Measurements from ENCODE around the gene FKBP11.
A peak's percentile ranks its signal among the peaks of the same experiment; 100 is the strongest.

Gene FKBP11

GRCh38 chr12:48925304-48926011 lies at the start of gene FKBP11:
FKBP11 (minus strand) TSS chr12:48925492; CDS start chr12:48925428, 64 bp downstream.
- CTCF ChIA-PET = interaction anchor here (0.7 to 3.2 kb wide), 10 partner anchors 9 to 106 kb away, joined by 3 to 15 read pairs (median 4); partner anchors contain the start of genes ARF3 and DDX23
- Mint-ChIP-seq H3K36me3 (peaks cover 48% of the 10 kb centered on the region), H3K27ac (peak within 1 kb of the TSS; percentile 90), H3K4me3 (peak within 1 kb of the TSS; percentile 92), H3K4me1 (peaks cover 31% of the 10 kb centered on the region), H3K9me3 (no peaks in the 10 kb centered on the region), H3K27me3 (peaks cover 4% of the 10 kb centered on the region)
- peak; percentile 75 for DNase-seq

GRCh38 chr12:48973941-48974673 lies 48.8 kb upstream of the FKBP11 start:
- DNase-seq = peak; percentile 58
- Mint-ChIP-seq H3K4me1 (peaks cover 43% of the 10 kb centered on the region), H3K36me3 (peaks cover 2% of the 10 kb centered on the region), H3K27ac (no peak overlapping the region), H3K27me3 (peaks cover 100% of the 10 kb centered on the region), H3K9me3 (no peaks in the 10 kb centered on the region), H3K4me3 (no peak overlapping the region)
- CTCF ChIA-PET = interaction anchor here (0.6 to 2.1 kb wide), 5 partner anchors 11 to 63 kb away, joined by 3 to 11 read pairs (median 4); partner anchors contain the start of gene ARF3

- no peaks in the 10 kb centered on the region for H3K36me3 Mint-ChIP-seq
- H3K9me3 Mint-ChIP-seq = no peaks in the 10 kb centered on the region
- no peak overlapping the region for H3K27ac Mint-ChIP-seq
- DNase-seq = no peak
- no peak overlapping the region for H3K4me3 Mint-ChIP-seq
- CTCF ChIA-PET = interaction anchor here (0.6 to 2.1 kb wide), 6 partner anchors 11 to 83 kb away, joined by 3 to 11 read pairs (median 4); partner anchors contain the start of gene ARF3
- H3K27me3 Mint-ChIP-seq = peaks cover 100% of the 10 kb centered on the region
- H3K4me1 Mint-ChIP-seq = peaks cover 40% of the 10 kb centered on the region
Observed at GRCh38 chr12:48973531-48973930, 48.2 kb upstream of the FKBP11 start.

GRCh38 chr12:48972952-48973483 lies 47.7 kb upstream of the FKBP11 start:
- H3K9me3 Mint-ChIP-seq = no peaks in the 10 kb centered on the region
- no peaks in the 10 kb centered on the region for H3K36me3 Mint-ChIP-seq
- H3K27ac Mint-ChIP-seq = no peak overlapping the region
- CTCF ChIA-PET = interaction anchor here (1.1 to 6.5 kb wide), 5 partner anchors 9 to 83 kb away, joined by 3 to 36 read pairs (median 6); partner anchors contain the start of gene ARF3
- H3K4me3 Mint-ChIP-seq = no peak overlapping the region
- no peak for DNase-seq
- H3K4me1 Mint-ChIP-seq = peaks cover 38% of the 10 kb centered on the region
- H3K27me3 Mint-ChIP-seq = peaks cover 100% of the 10 kb centered on the region

GRCh38 chr12:48972213-48972951 lies 47.1 kb upstream of the FKBP11 start:
- CTCF ChIA-PET = interaction anchor here (0.7 to 6.5 kb wide), 5 partner anchors 10 to 82 kb away, joined by 3 to 36 read pairs (median 5); no protein-coding TSS in a partner anchor
- Mint-ChIP-seq H3K9me3 (no peaks in the 10 kb centered on the region), H3K4me3 (peak overlapping the region; percentile 65), H3K4me1 (peaks cover 33% of the 10 kb centered on the region), H3K27ac (no peak overlapping the region), H3K27me3 (peaks cover 100% of the 10 kb centered on the region), H3K36me3 (no peaks in the 10 kb centered on the region)
- DNase-seq = no peak

GRCh38 chr12:48970702-48971334 lies 45.5 kb upstream of the FKBP11 start:
- DNase-seq = no peak
- H3K4me1 Mint-ChIP-seq = peaks cover 30% of the 10 kb centered on the region
- H3K4me3 Mint-ChIP-seq = no peak overlapping the region
- H3K36me3 Mint-ChIP-seq = no peaks in the 10 kb centered on the region
- H3K27ac Mint-ChIP-seq = no peak overlapping the region
- CTCF ChIA-PET = interaction anchor here (1.1 to 6.5 kb wide), 3 partner anchors 11 to 22 kb away, joined by 5 to 36 read pairs (median 27); no protein-coding TSS in a partner anchor
- H3K27me3 Mint-ChIP-seq = peaks cover 99% of the 10 kb centered on the region
- H3K9me3 Mint-ChIP-seq = no peaks in the 10 kb centered on the region

GRCh38 chr12:48969833-48970701 lies 44.8 kb upstream of the FKBP11 start:
- CTCF ChIA-PET = interaction anchor here (3.1 to 6.5 kb wide), 3 partner anchors 12 to 18 kb away, joined by 8 to 36 read pairs (median 27); no protein-coding TSS in a partner anchor
- Mint-ChIP-seq H3K9me3 (no peaks in the 10 kb centered on the region), H3K27ac (no peak overlapping the region), H3K36me3 (no peaks in the 10 kb centered on the region), H3K4me1 (peaks cover 30% of the 10 kb centered on the region), H3K27me3 (peaks cover 99% of the 10 kb centered on the region), H3K4me3 (no peak overlapping the region)
- peak; percentile 43 for DNase-seq

GRCh38 chr12:48969160-48969771 lies 44.0 kb upstream of the FKBP11 start:
- Mint-ChIP-seq H3K27me3 (peaks cover 99% of the 10 kb centered on the region), H3K36me3 (no peaks in the 10 kb centered on the region), H3K9me3 (no peaks in the 10 kb centered on the region), H3K27ac (no peak overlapping the region), H3K4me3 (no peak overlapping the region), H3K4me1 (peaks cover 30% of the 10 kb centered on the region)
- no peak for DNase-seq
- CTCF ChIA-PET = interaction anchor here (0.9 to 6.5 kb wide), 6 partner anchors 8 to 26 kb away, joined by 3 to 36 read pairs (median 6); partner anchors contain the start of genes ARF3 and WNT1

- H3K9me3 Mint-ChIP-seq = no peaks in the 10 kb centered on the region
- DNase-seq = no peak
- peaks cover 30% of the 10 kb centered on the region for H3K4me1 Mint-ChIP-seq
- no peak overlapping the region for H3K27ac Mint-ChIP-seq
- H3K36me3 Mint-ChIP-seq = no peaks in the 10 kb centered on the region
- H3K4me3 Mint-ChIP-seq = no peak overlapping the region
- CTCF ChIA-PET = interaction anchor here (0.7 to 6.5 kb wide), 8 partner anchors 9 to 35 kb away, joined by 3 to 36 read pairs (median 5); partner anchors contain the start of genes ARF3 and WNT1
- H3K27me3 Mint-ChIP-seq = peaks cover 92% of the 10 kb centered on the region
Observed at GRCh38 chr12:48968467-48968866, 43.2 kb upstream of the FKBP11 start.

- CTCF ChIA-PET = interaction anchor here (0.7 to 6.5 kb wide), 7 partner anchors 9 to 34 kb away, joined by 3 to 36 read pairs (median 5); partner anchors contain the start of gene ARF3
- Mint-ChIP-seq H3K27me3 (peaks cover 90% of the 10 kb centered on the region), H3K36me3 (no peaks in the 10 kb centered on the region), H3K9me3 (no peaks in the 10 kb centered on the region), H3K27ac (no peak overlapping the region), H3K4me3 (no peak overlapping the region), H3K4me1 (peaks cover 30% of the 10 kb centered on the region)
- DNase-seq = no peak
Observed at GRCh38 chr12:48967991-48968390, 42.7 kb upstream of the FKBP11 start.

GRCh38 chr12:48966177-48966895 lies 41.0 kb upstream of the FKBP11 start:
- peaks cover 87% of the 10 kb centered on the region for H3K27me3 Mint-ChIP-seq
- no peaks in the 10 kb centered on the region for H3K36me3 Mint-ChIP-seq
- no peak overlapping the region for H3K4me3 Mint-ChIP-seq
- H3K27ac Mint-ChIP-seq = no peak overlapping the region
- H3K4me1 Mint-ChIP-seq = peaks cover 21% of the 10 kb centered on the region
- CTCF ChIA-PET = interaction anchor here (0.7 to 6.5 kb wide), 7 partner anchors 11 to 75 kb away, joined by 3 to 36 read pairs (median 3); partner anchors contain the start of gene WNT1
- no peak for DNase-seq
- no peaks in the 10 kb centered on the region for H3K9me3 Mint-ChIP-seq

Measured in activated naive CD4-positive, alpha-beta T cell treated with anti-CD3 and anti-CD28 coated beads, Interleukin-2, amount 10 ng/mL, durations not matched to agents 7 days and 5 days (primary cell).